NCI-H1436 treated with DMSO at 0.1 percent for 48 hours (cell line): Measurements from ENCODE around the gene PYGO1.
"Not testable (repeated sequence)": the region's sequence is repeated elsewhere in the genome, so short reads cannot be mapped to it uniquely, and the experiment has no call there.

Experiments used
- DNase-seq: peaks from one replicate; lab custom pipeline; 2025; lab: John Stamatoyannopoulos, UW

The PYGO1 gene

DNA sequence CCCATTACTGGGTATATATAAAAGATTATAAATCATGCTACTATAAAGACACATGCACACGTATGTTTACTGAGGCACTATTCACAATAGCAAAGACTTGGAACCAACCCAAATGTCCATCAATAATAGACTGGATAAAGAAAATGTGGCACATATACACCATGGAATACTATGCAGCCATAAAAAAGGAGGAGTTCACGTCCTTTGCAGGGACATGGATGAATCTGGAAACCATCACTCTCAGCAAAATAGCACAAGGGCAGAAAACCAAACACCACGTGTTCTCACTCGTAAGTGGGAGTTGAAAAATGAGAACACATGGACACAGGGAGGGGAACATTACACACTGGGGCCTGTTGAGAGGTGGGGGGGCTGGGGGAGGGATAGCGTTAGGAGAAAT, 82.7 kb downstream of the PYGO1 start:
- not testable (repeated sequence) for DNase-seq

DNA sequence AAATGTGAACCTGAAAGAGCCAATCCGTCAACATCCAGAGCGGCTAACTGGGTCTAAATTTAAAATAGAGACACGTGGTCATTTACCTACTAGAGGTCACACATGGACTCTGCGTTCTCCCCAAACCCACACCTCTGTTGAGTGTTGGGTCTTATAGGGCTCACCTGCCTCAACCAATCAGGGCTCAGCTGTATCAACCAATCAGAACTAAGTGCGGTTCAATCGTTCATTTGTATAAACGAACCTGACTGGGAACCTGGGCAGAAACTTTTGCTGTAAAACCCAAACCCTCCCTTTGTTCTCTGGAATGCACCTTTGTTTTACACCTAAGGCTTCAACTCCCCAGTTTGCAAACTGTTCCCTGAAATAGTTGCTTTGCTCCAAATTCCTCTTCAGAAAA, 89.0 kb downstream of the PYGO1 start:
- DNase-seq = no peak

DNA sequence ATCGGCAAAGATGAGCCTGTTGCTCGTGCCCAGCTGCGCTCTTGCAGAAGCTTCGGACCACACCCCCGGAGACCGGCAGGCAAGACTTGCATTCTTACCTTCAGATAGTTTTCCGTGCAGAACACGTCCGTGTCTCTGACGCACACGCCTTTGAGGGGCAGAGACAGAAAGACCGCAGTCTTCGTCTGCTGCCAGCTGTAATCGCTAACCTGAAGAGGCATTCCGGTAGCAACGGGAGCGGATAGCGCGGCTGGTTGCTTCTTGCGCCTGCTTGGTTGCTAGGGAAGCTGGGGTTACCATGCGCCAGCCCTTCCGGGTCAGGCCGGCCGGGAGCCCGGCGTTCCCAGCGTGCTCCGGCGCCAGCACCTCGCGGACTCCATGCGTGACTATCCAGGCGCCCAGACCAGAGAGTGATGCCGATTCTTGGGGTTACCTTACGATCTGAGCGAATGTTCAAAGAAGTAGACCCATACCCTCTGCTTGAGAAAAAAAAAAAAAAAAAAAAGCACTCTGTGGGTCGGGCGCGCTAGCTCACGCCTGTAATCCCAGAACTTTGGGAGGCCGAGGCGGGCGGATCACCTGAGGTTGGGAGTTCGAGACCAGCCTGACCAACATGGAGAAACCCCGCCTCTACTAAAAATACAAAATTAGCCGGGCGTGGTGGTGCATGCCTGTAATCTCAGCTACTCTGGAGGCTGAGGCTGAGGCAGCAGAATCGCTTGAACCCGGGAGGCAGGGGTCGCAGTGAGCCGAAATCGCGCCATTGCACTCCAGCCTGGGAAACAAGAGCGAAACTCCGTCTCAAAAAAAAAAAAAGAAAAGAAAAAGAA, 89.8 kb downstream of the PYGO1 start:
- DNase-seq = not testable (repeated sequence)

DNA sequence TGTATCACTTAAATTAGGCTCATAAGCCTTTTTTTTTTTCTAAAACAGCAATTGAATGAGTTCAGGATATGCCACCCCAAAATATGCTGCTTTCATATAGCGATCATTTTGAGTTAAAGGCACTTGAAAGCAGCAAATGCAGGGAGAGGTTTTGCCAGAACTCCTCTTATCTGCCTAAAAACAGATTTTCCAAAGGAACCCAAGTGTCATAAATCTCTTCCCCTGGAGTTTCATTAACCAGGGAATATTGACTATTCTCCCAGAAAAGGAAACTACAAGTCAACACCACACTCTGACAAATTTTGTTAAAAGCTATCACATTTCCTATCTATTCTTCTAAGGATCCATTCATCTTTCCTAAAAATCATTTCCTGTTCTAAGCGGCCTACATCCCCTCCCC, 91.4 kb downstream of the PYGO1 start:
- no peak for DNase-seq

DNA sequence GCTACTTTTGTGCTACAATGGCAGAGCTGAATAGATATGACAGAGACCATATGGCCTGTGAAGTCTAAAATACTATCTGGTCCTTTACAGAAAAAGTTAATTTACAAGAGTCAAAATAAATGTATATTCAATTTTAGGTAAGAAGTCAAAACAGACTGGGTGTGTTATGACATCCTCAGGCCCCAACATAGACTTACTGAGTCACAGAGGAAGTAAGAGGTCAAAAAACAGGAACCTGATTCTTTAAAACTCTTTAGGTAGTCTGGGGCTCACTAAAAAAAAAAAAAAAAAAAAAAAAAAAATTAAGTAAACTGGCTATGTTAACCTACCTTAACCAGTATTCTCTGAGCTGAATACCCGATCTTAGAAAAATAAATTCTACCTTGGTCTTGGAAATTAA, 93.2 kb downstream of the PYGO1 start:
- DNase-seq = no peak

DNA sequence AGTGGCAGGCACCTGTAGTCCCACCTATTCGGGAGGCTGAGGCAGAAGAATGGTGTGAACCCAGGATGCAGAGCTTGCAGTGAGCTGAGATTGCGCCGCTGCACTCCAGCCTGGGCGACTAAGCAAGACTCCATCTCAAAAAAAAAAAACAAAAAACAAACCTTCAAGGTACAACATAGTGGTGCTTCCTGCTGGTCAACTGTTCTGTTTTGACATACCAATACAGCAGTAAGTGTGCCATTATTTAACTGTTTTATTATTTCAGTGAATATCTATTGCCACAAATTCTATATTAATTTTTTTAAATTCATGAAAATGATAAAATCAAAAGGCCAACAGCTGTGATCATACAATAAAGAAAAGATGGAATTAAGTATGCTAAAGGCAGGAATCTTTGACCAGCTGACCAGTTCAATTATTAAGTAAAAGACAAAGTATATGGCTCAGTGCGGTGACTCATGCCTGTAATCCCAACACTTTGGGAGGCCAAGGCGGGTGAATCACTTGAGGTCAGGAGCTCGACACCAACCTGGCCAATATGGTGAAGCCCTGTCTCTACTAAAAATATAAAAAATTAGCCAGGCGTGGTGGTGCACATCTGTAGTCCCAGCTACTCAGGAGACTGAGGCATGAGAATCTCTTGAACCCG, 99.1 kb downstream of the PYGO1 start:
- not testable (repeated sequence) for DNase-seq
